Liver (tissue), 9 donors: ENCODE data around the gene ALPP. TPM values are rescaled to one million over a fixed set of nuclear protein-coding genes. Genes with fewer than 3 reads are reported as not detected.

Source experiments
- DNase-seq: peaks from one replicate; pipeline ENCODE4 v3.0.0-alpha.2; 2017; ENCODE audit warnings: low spot score
- H3K27ac ChIP-seq, 2 donors: one replicate each; pipeline ENCODE4 v1.7.0; 2013; ENCODE audit warnings: inconsistent platforms in 2 of 2, low read length in 2 of 2, control low read depth in 1 of 2, low read depth in 1 of 2, mild to moderate bottlenecking in 1 of 2
- H3K27me3 ChIP-seq, 4 donors: one replicate each; pipeline versions ENCODE4 v1.6.1 to v1.7.0; 2013; ENCODE audit warnings: low read length in 3 of 4, inconsistent platforms in 1 of 4, mild to moderate bottlenecking in 1 of 4, moderate library complexity in 1 of 4; ENCODE audit not compliant: control insufficient read depth in 4 of 4, insufficient read depth in 4 of 4
- H3K36me3 ChIP-seq, 4 donors: one replicate each; pipeline versions ENCODE4 v1.6.1 to v1.7.0; 2013; ENCODE audit warnings: low read length in 3 of 4, mild to moderate bottlenecking in 3 of 4, low read depth in 1 of 4, moderate library complexity in 1 of 4; ENCODE audit not compliant: control insufficient read depth in 4 of 4, insufficient read depth in 3 of 4
- H3K4me1 ChIP-seq, 4 donors: one replicate each; pipeline versions ENCODE4 v1.6.1 to v1.7.0; 2013; ENCODE audit warnings: low read length in 3 of 4, mild to moderate bottlenecking in 3 of 4, moderate library complexity in 1 of 4; ENCODE audit not compliant: control insufficient read depth in 4 of 4, insufficient read depth in 4 of 4
- H3K4me3 ChIP-seq, 3 donors: one replicate each; pipeline versions ENCODE4 v1.6.1 to v1.7.0; 2013; ENCODE audit warnings: low read length in 3 of 3, control low read depth in 1 of 3, low read depth in 1 of 3, mild to moderate bottlenecking in 1 of 3
- H3K9ac ChIP-seq, 2 donors: one replicate each; pipeline ENCODE4 v1.7.0; 2013; ENCODE audit warnings: low read length in 2 of 2, mild to moderate bottlenecking in 2 of 2, moderate library complexity in 2 of 2, control low read depth in 1 of 2, low read depth in 1 of 2
- H3K9me3 ChIP-seq, 4 donors: one replicate each; pipeline versions ENCODE4 v1.6.1 to v1.7.0; 2013; ENCODE audit warnings: low read length in 3 of 4; ENCODE audit not compliant: control insufficient read depth in 4 of 4
- ATF3 ChIP-seq: IDR thresholded peaks from 2 replicates; pipeline ENCODE4 v1.6.1; 2016; ENCODE audit warnings: antibody characterized with exemption
- EGR1 ChIP-seq, 2 donors: IDR thresholded peaks; 2 replicates each; pipeline ENCODE4 v1.6.1; 2016 to 2018; ENCODE audit warnings: antibody characterized with exemption in 2 of 2, low read depth in 2 of 2
- FOXA1 ChIP-seq: IDR thresholded peaks from 2 replicates; pipeline ENCODE4 v1.6.1; 2016; ENCODE audit warnings: antibody characterized with exemption
- FOXA2 ChIP-seq: IDR thresholded peaks from 2 replicates; pipeline ENCODE4 v1.6.1; 2016; ENCODE audit warnings: antibody characterized with exemption
- HNF4A ChIP-seq, 2 donors: conservative IDR thresholded peaks; 2 replicates each; pipeline ENCODE4 v1.6.1; 2016; ENCODE audit warnings: antibody characterized with exemption in 2 of 2, mild to moderate bottlenecking in 2 of 2
- HNF4G ChIP-seq: IDR thresholded peaks from 2 replicates; pipeline ENCODE4 v1.6.1; 2016; ENCODE audit warnings: antibody characterized with exemption
- JUND ChIP-seq, 2 donors: IDR thresholded peaks; 2 replicates each; pipeline ENCODE4 v1.6.1; 2016; ENCODE audit warnings: antibody characterized with exemption in 2 of 2
- NR2F2 ChIP-seq: IDR thresholded peaks from 2 replicates; pipeline ENCODE4 v1.6.1; 2016; ENCODE audit warnings: antibody characterized with exemption
- RAD21 ChIP-seq, 2 donors: IDR thresholded peaks; 2 replicates each; pipeline ENCODE4 v1.6.1; 2016; ENCODE audit warnings: antibody characterized with exemption in 2 of 2, mild to moderate bottlenecking in 2 of 2
- RXRA ChIP-seq, 2 donors: IDR thresholded peaks; 2 replicates each; pipeline ENCODE4 v1.6.1; 2017 to 2018; ENCODE audit warnings: antibody characterized with exemption in 2 of 2, mild to moderate bottlenecking in 1 of 2
- TAF1 ChIP-seq: conservative IDR thresholded peaks from 2 replicates; pipeline ENCODE4 v1.6.1; 2016; ENCODE audit warnings: antibody characterized with exemption, mild to moderate bottlenecking
- YY1 ChIP-seq: IDR thresholded peaks from 2 replicates; pipeline ENCODE4 v1.6.1; 2016; ENCODE audit warnings: antibody characterized with exemption, mild to moderate bottlenecking
- WGBS: extraction: QIAGEN DNeasy Blood & Tissue Kit; methylation state at CpG from one replicate; pipeline ENCODE4 v1.1.7; 2013; 5-methylcytosine and 5-hydroxymethylcytosine counted together
- polyA plus RNA-seq, 2 donors: library from polyadenylated mRNA; stranded (reverse) in 1 of 2; unstranded in 1 of 2; fragments of 200-250 nt in 1 of 2; fragments of >200 nt in 1 of 2; fragmentation: Nextera tagmentation in 1 of 2; extraction: Ambion mirVana in 1 of 2; gene quantifications; one replicate each; pipeline versions ENCODE4 v1.2.1 to v1.2.3, GENCODE V29; 2013 to 2015
- total RNA-seq, 2 donors: library from RNA; depleted of rRNA; stranded (reverse); fragments of >200 nt; gene quantifications; one replicate each; pipeline ENCODE4 v1.2.3, GENCODE V29; 2014
- TF ChIP-seq, protein P1 (sequence below): IDR thresholded peaks from 2 replicates; pipeline ENCODE4 v1.6.1; 2016; ENCODE audit warnings: antibody characterized with exemption
- TF ChIP-seq, protein P2 (sequence below): IDR thresholded peaks from 2 replicates; pipeline ENCODE4 v1.6.1; 2016; ENCODE audit warnings: antibody characterized with exemption
- donor health status: healthy.
- donor health status: healthy.
- donor health status: healthy.
- donor health status: healthy.
- donor health status: healthy.

The ALPP gene
- total and polyA plus RNA-seq, 4 donors: not detected

- no peak for TF ChIP-seq JUND (IDR thresholded peaks at IDR 0.05)
- TF ChIP-seq EGR1 (IDR thresholded peaks at IDR 0.05; ENCODE audit: low read depth in 2 of 2): no peak
- TF ChIP-seq RXRA (IDR thresholded peaks at IDR 0.05): no peak
- TF ChIP-seq HNF4G: no peak
- no peak for TF ChIP-seq HNF4A (conservative IDR thresholded peaks at IDR 0.05)
- H3K27ac ChIP-seq: no peak overlapping the region
- H3K4me1 ChIP-seq: no peaks in the 10 kb centered on the region
- H3K9ac ChIP-seq: no peak overlapping the region
- DNase-seq: no peak
- no peaks in the 10 kb centered on the region for H3K27me3 ChIP-seq
- no peaks in the 10 kb centered on the region for H3K9me3 ChIP-seq
- H3K4me3 ChIP-seq: no peak overlapping the region
- 94% methylated on average over 1 of the region's 1 CpG for WGBS
- H3K36me3 ChIP-seq: no peaks in the 10 kb centered on the region
These were observed 4.2 kb upstream of the ALPP start for GRCh38 chr2:232374356-232374755.

- no peaks in the 10 kb centered on the region for H3K27me3 ChIP-seq
- H3K9ac ChIP-seq: no peak overlapping the region
- H3K4me3 ChIP-seq: no peak overlapping the region
- 80% methylated on average over 12 of the region's 12 CpGs for WGBS
- H3K27ac ChIP-seq: no peak overlapping the region
- H3K4me1 ChIP-seq: no peaks in the 10 kb centered on the region
- TF ChIP-seq, protein P1, sequence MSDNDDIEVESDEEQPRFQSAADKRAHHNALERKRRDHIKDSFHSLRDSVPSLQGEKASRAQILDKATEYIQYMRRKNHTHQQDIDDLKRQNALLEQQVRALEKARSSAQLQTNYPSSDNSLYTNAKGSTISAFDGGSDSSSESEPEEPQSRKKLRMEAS: no peak
- no peak for TF ChIP-seq TAF1
- H3K36me3 ChIP-seq: no peaks in the 10 kb centered on the region
- H3K9me3 ChIP-seq: no peaks in the 10 kb centered on the region
- no peak for DNase-seq
These were observed 3.4 kb upstream of the ALPP start for GRCh38 chr2:232375164-232375563.

GRCh38 chr2:232376260-232376659 lies 2.3 kb upstream of the ALPP start:
- no peaks in the 10 kb centered on the region for H3K4me1 ChIP-seq
- TF ChIP-seq, protein P1: no peak
- TF ChIP-seq HNF4G (no peak), RAD21 (IDR thresholded peaks at IDR 0.05) (no peak), HNF4A (conservative IDR thresholded peaks at IDR 0.05) (no peak), FOXA2 (no peak), YY1 (no peak), NR2F2 (no peak), EGR1 (IDR thresholded peaks at IDR 0.05; ENCODE audit: low read depth in 2 of 2) (no peak), JUND (IDR thresholded peaks at IDR 0.05) (no peak), ATF3 (no peak), TAF1 (no peak), RXRA (IDR thresholded peaks at IDR 0.05) (no peak), FOXA1 (no peak)
- TF ChIP-seq, protein P2, sequence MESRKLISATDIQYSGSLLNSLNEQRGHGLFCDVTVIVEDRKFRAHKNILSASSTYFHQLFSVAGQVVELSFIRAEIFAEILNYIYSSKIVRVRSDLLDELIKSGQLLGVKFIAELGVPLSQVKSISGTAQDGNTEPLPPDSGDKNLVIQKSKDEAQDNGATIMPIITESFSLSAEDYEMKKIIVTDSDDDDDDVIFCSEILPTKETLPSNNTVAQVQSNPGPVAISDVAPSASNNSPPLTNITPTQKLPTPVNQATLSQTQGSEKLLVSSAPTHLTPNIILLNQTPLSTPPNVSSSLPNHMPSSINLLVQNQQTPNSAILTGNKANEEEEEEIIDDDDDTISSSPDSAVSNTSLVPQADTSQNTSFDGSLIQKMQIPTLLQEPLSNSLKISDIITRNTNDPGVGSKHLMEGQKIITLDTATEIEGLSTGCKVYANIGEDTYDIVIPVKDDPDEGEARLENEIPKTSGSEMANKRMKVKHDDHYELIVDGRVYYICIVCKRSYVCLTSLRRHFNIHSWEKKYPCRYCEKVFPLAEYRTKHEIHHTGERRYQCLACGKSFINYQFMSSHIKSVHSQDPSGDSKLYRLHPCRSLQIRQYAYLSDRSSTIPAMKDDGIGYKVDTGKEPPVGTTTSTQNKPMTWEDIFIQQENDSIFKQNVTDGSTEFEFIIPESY: no peak
- H3K9me3 ChIP-seq: no peaks in the 10 kb centered on the region
- no peak overlapping the region for H3K9ac ChIP-seq
- no peak for DNase-seq
- 87% methylated on average over 4 of the region's 4 CpGs for WGBS
- H3K4me3 ChIP-seq: no peak overlapping the region
- no peak overlapping the region for H3K27ac ChIP-seq
- H3K27me3 ChIP-seq: no peaks in the 10 kb centered on the region
- H3K36me3 ChIP-seq: no peaks in the 10 kb centered on the region
